GM12878 (cell line): Measurements from ENCODE around the gene PTGER4. TPM values are rescaled to one million over a fixed set of nuclear protein-coding genes. Genes with fewer than 3 reads are reported as not detected.

Experiments
- ATAC-seq: fragments of 200-7000 bp; cut with Tn5 transposase; 3 replicates; pipeline ENCODE4 v1.9.1; 2020; ENCODE audit warnings: mild to moderate bottlenecking, moderate library complexity
- BruUV-seq: library from RNA; stranded (reverse); fragments of 400-500 nt; replicated peaks from 2 replicates; lab custom pipeline; 2021; lab: Mats Ljungman, UMichigan
- CTCF ChIA-PET: fragments of 300-600 bp; sonication (Branson Sonifier 250); formaldehyde crosslinking; extraction: SDS; loops from one replicate; lab custom pipeline; 2021; ENCODE audit warnings: inconsistent platforms; lab: Yijun Ruan, JAX
- POLR2A ChIA-PET: fragments of 350-600 bp; formaldehyde crosslinking; extraction: SDS; loops from one replicate; lab custom pipeline; 2021; ENCODE audit warnings: inconsistent platforms; lab: Charles Lee
- RAD21 ChIA-PET: fragments of 300-600 bp; sonication (Branson Sonifier 250); formaldehyde crosslinking; loops from one replicate; lab custom pipeline; 2023; ENCODE audit warnings: antibody characterized with exemption; ENCODE audit not compliant: unreplicated experiment; lab: Charles Lee
- SMC1A ChIA-PET: fragments of 300-600 bp; sonication (Branson Sonifier 250); formaldehyde crosslinking; loops from one replicate; lab custom pipeline; 2023; ENCODE audit not compliant: unreplicated experiment, uncharacterized antibody; lab: Charles Lee
- DNase-seq: peaks from one replicate; pipeline ENCODE4 v3.0.0-alpha.2; 2011; ENCODE audit warnings: low read depth, low spot score
- FAIRE-seq: peaks from 3 replicates; lab custom pipeline; 2011; peaks lifted over from hg19 to GRCh38; lab: Jason Lieb, UNC
- H2AFZ ChIP-seq: 2 replicates; pipeline ENCODE4 v1.6.0; 2011; ENCODE audit warnings: low read depth, low read length, control low read depth; ENCODE audit not compliant: control insufficient read depth
- H3K27ac ChIP-seq: 2 replicates; pipeline ENCODE4 v1.5.1; 2011; ENCODE audit warnings: control low read depth; ENCODE audit not compliant: control insufficient read depth, insufficient read depth
- H3K27me3 ChIP-seq, 2 experiments: replicated peaks in 1 of 2; 2 replicates each; pipeline versions ENCODE4 v1.6.0 to v1.6.1; 2011; ENCODE audit warnings: low read length in 1 of 2; ENCODE audit not compliant: control insufficient read depth in 2 of 2, insufficient read depth in 2 of 2
- H3K36me3 ChIP-seq, 2 experiments: 2 replicates each; pipeline ENCODE4 v1.5.1; 2011; ENCODE audit warnings: low read length in 1 of 2; ENCODE audit not compliant: control insufficient read depth in 2 of 2, insufficient read depth in 2 of 2
- H3K4me1 ChIP-seq: 2 replicates; pipeline ENCODE4 v1.6.1; 2011; ENCODE audit warnings: mild to moderate bottlenecking, low read length, moderate library complexity, mixed read lengths; ENCODE audit not compliant: control insufficient read depth, insufficient read depth
- H3K4me2 ChIP-seq: 2 replicates; pipeline ENCODE4 v1.6.0; 2011; ENCODE audit warnings: control low read depth; ENCODE audit not compliant: control insufficient read depth, insufficient read depth
- H3K4me3 ChIP-seq: fragments of 200-600 bp; sonication (generic); 2 replicates; pipeline ENCODE4 v1.5.1; 2016
- H3K79me2 ChIP-seq: 2 replicates; pipeline ENCODE4 v1.6.0; 2011; ENCODE audit warnings: low read length; ENCODE audit not compliant: control insufficient read depth, insufficient read depth
- H3K9ac ChIP-seq: 2 replicates; pipeline ENCODE4 v1.8.0; 2011; ENCODE audit warnings: low read length, control low read depth, mixed read lengths; ENCODE audit not compliant: control insufficient read depth, insufficient read depth
- H3K9me3 ChIP-seq: replicated peaks from 3 replicates; pipeline ENCODE4 v1.5.1; 2011; ENCODE audit warnings: mild to moderate bottlenecking, low read length; ENCODE audit not compliant: control insufficient read depth, insufficient read depth
- H4K20me1 ChIP-seq: 2 replicates; pipeline ENCODE4 v1.6.0; 2011; ENCODE audit not compliant: control insufficient read depth, insufficient read depth
- BRCA1 ChIP-seq: IDR thresholded peaks from 2 replicates; pipeline ENCODE4 v1.6.1; 2011; ENCODE audit warnings: low read depth, low read length, improper control_type of control experiment
- EGR1 ChIP-seq, 2 experiments: IDR thresholded peaks; 1 replicate in 1 of 2; 2 replicates in 1 of 2; pipeline ENCODE4 v1.6.1; 2011 to 2012; ENCODE audit warnings: low read depth in 2 of 2, low read length in 2 of 2, borderline replicate concordance in 1 of 2, mild to moderate bottlenecking in 1 of 2, moderate library complexity in 1 of 2
- IRF5 ChIP-seq: fragments of 450-650 bp; IDR thresholded peaks from 2 replicates; pipeline ENCODE4 v1.6.1; 2017; ENCODE audit warnings: borderline replicate concordance
- KLF5 ChIP-seq: fragments of 450-650 bp; IDR thresholded peaks from 2 replicates; pipeline ENCODE4 v1.6.1; 2014; ENCODE audit warnings: mild to moderate bottlenecking; ENCODE audit not compliant: partially characterized antibody
- MEF2B ChIP-seq: fragments of 450-650 bp; IDR thresholded peaks from 2 replicates; pipeline ENCODE4 v1.6.1; 2018; ENCODE audit warnings: mild to moderate bottlenecking, moderate library complexity; ENCODE audit not compliant: partially characterized antibody, poor library complexity, severe bottlenecking
- MTA3 ChIP-seq: IDR thresholded peaks from 2 replicates; pipeline ENCODE4 v1.6.1; 2012; ENCODE audit warnings: low read length, inconsistent platforms, borderline replicate concordance
- MXI1 ChIP-seq: fragments of 150-350 bp; IDR thresholded peaks from 2 replicates; pipeline ENCODE4 v1.6.1; 2011; ENCODE audit warnings: low read depth, mild to moderate bottlenecking, inconsistent platforms, low read length, improper control_type of control experiment
- MYB ChIP-seq: fragments of 150-350 bp; IDR thresholded peaks from 2 replicates; pipeline ENCODE4 v1.6.1; 2014; ENCODE audit warnings: mild to moderate bottlenecking, low read depth, low read length, borderline replicate concordance
- PKNOX1 ChIP-seq: fragments of 450-650 bp; IDR thresholded peaks from 2 replicates; pipeline ENCODE4 v1.6.1; 2016; ENCODE audit warnings: mild to moderate bottlenecking
- POLR2AphosphoS2 ChIP-seq: IDR thresholded peaks from 2 replicates; pipeline ENCODE4 v1.6.1; 2011; ENCODE audit warnings: low read depth, mild to moderate bottlenecking, low read length, improper control_type of control experiment, moderate library complexity
- RUNX3 ChIP-seq: IDR thresholded peaks from 2 replicates; pipeline ENCODE4 v1.6.1; 2012; ENCODE audit warnings: low read length, inconsistent platforms
- SMC3 ChIP-seq: IDR thresholded peaks from 2 replicates; pipeline ENCODE4 v1.6.1; 2011; ENCODE audit warnings: low read length, improper control_type of control experiment, borderline replicate concordance
- ZNF217 ChIP-seq: fragments of 450-650 bp; IDR thresholded peaks from 2 replicates; pipeline ENCODE4 v1.6.1; 2017; ENCODE audit warnings: antibody characterized with exemption, mild to moderate bottlenecking
- ZNF274 ChIP-seq: IDR thresholded peaks from one replicate; pipeline ENCODE4 v1.8.0; 2011; ENCODE audit not compliant: insufficient read length, insufficient read depth
- ZNF384 ChIP-seq: IDR thresholded peaks from 2 replicates; pipeline ENCODE4 v1.6.1; 2012; ENCODE audit warnings: low read depth, mild to moderate bottlenecking, low read length, improper control_type of control experiment, borderline replicate concordance
- WGBS: methylation state at CpG from one replicate; pipeline ENCODE4 v1.1.6; 2016; ENCODE audit warnings: low lambda C conversion rate; ENCODE audit not compliant: insufficient replicate concordance, insufficient coverage; ENCODE audit errors: missing lambda C conversion rate; 5-methylcytosine and 5-hydroxymethylcytosine counted together
- in situ Hi-C: fragments of 300-500 bp; cut with MboI; formaldehyde crosslinking; loops from 9 replicates; pipeline ENCODE4 v1.14.3; 2018; ENCODE audit warnings: mixed read lengths
- intact Hi-C: fragments of 100-400 bp; cut with micrococcal nuclease; formaldehyde crosslinking; loops from one replicate; pipeline ENCODE4 v1.14.2; 2022; ENCODE audit not compliant: unreplicated experiment
- polyA plus RNA-seq, 11 experiments: library from polyadenylated mRNA; depleted of rRNA in 4 of 11; unstranded in 6 of 11; stranded (reverse) in 5 of 11; fragments of >200 nt; fragmentation: Nextera tagmentation in 4 of 11; fragmentation: Illumina TruSeq in 1 of 11; extraction: Ambion mirVana in 4 of 11; extraction: Trizol in 1 of 11; gene quantifications; 1 replicate in 1 of 11; 2 replicates in 10 of 11; pipeline versions ENCODE4 v1.2.1 to v1.2.3, GENCODE V29; 2011 to 2016; ENCODE audit warnings: inconsistent platforms in 2 of 11, missing spikeins in 2 of 11, low read depth in 1 of 11
- total RNA-seq, 4 experiments: library from RNA; depleted of rRNA in 3 of 4; stranded (reverse); fragments of >200 nt in 3 of 4; fragmentation: Illumina TruSeq in 1 of 4; extraction: Trizol in 1 of 4; gene quantifications; 2 replicates each; pipeline versions ENCODE4 v1.2.1 to v1.2.3, GENCODE V29; 2013 to 2021

The PTGER4 gene
- total and polyA plus RNA-seq, 10 of the 15 experiments (the other 5 are each of a cell fraction or from before 2014, with no cell fraction given): 0.15 to 3.7 (median 0.62) TPM

- no peak for ATAC-seq
- H3K9ac ChIP-seq: no peak overlapping the region
These were observed 2.3 kb upstream of the PTGER4 start for GRCh38 chr5:40677456-40677855.

GRCh38 chr5:40678026-40678425 lies 1.7 kb upstream of the PTGER4 start:
- H3K79me2 ChIP-seq: no peaks in the 10 kb centered on the region; the same call in 1 of the 2 replicates
- no peak for FAIRE-seq
- POLR2A ChIA-PET: no interaction called here
- intact Hi-C loops: loop anchor here (2.0 kb wide), 1 partner anchor 187 kb away; no protein-coding TSS in a partner anchor
- ATAC-seq: no peak
- no peak overlapping the region for H3K4me3 ChIP-seq
- CTCF ChIA-PET: interaction anchor here (0.7 to 0.8 kb wide), 2 partner anchors 8 to 729 kb away, joined by 3 read pairs; no protein-coding TSS in a partner anchor
- DNase-seq: no peak
- H3K9ac ChIP-seq: no peak overlapping the region
- H3K4me1 ChIP-seq: peaks cover 8% of the 10 kb centered on the region
- no peaks in the 10 kb centered on the region for H3K9me3 ChIP-seq
- WGBS: 3% methylated on average over 2 of the region's 2 CpGs
- in situ Hi-C loops: loop anchor here (25.0 kb wide), 1 partner anchor 1091 kb away; no protein-coding TSS in a partner anchor
- RAD21 ChIA-PET: interaction anchor here (1.4 kb wide), 1 partner anchor 8 kb away, joined by 4 read pairs; no protein-coding TSS in a partner anchor
- SMC1A ChIA-PET: interaction anchor here (0.8 to 2.2 kb wide), 9 partner anchors 8 to 303 kb away, joined by 3 to 13 read pairs (median 3); no protein-coding TSS in a partner anchor
- no TSS peak for BruUV-seq
- no peak for TF ChIP-seq IRF5
- no peak for TF ChIP-seq MEF2B
- no peak for TF ChIP-seq MYB
- no peak for TF ChIP-seq BRCA1
- no peak for TF ChIP-seq KLF5
- no peak for TF ChIP-seq POLR2AphosphoS2
- no peak for TF ChIP-seq ZNF217
- TF ChIP-seq MXI1: no peak
- TF ChIP-seq MTA3: no peak
- TF ChIP-seq PKNOX1: peak; percentile 66
- peak; percentile 35; the same call in 1 of the 2 replicates for TF ChIP-seq RUNX3
- TF ChIP-seq ZNF384: no peak
- H2AFZ ChIP-seq: no peak overlapping the region
- peaks cover 3% of the 10 kb centered on the region; the same call in 1 of the 2 replicates for H4K20me1 ChIP-seq
- H3K4me2 ChIP-seq: no peak overlapping the region
- no peaks in the 10 kb centered on the region for H3K36me3 ChIP-seq
- peaks cover 5 to 19% of the 10 kb centered on the region in 2 experiments; a peak in 3 of 4 replicates for H3K27me3 ChIP-seq
- H3K27ac ChIP-seq: no peak overlapping the region

More at GRCh38 chr5:40677456-40677855, 2.3 kb upstream of the PTGER4 start:
- ChIA-PET CTCF (interaction anchor here (0.7 to 0.8 kb wide), 2 partner anchors 8 to 728 kb away, joined by 3 read pairs; no protein-coding TSS in a partner anchor), POLR2A (no interaction called here), SMC1A (interaction anchor here (0.7 to 2.2 kb wide), 11 partner anchors 9 to 302 kb away, joined by 3 to 13 read pairs (median 3); no protein-coding TSS in a partner anchor), RAD21 (interaction anchor here (1.4 kb wide), 1 partner anchor 8 kb away, joined by 4 read pairs; no protein-coding TSS in a partner anchor)
- Histone ChIP-seq H3K27me3 (peaks cover 5 to 19% of the 10 kb centered on the region in 2 experiments; a peak in 3 of 4 replicates), H3K4me2 (no peak overlapping the region), H3K4me1 (peaks cover 8% of the 10 kb centered on the region), H3K4me3 (no peak overlapping the region), H3K36me3 (no peaks in the 10 kb centered on the region), H2AFZ (no peak overlapping the region), H3K27ac (no peak overlapping the region), H3K9me3 (no peaks in the 10 kb centered on the region), H3K79me2 (no peaks in the 10 kb centered on the region; the same call in 1 of the 2 replicates), H4K20me1 (peaks cover under 1% of the 10 kb centered on the region; the same call in 1 of the 2 replicates)
- FAIRE-seq (no peak), DNase-seq (no peak)
- intact Hi-C loops: no loop called here
- in situ Hi-C loops: loop anchor here (25.0 kb wide), 1 partner anchor 1090 kb away; no protein-coding TSS in a partner anchor
- WGBS: 60% methylated on average over 2 of the region's 2 CpGs
- no TSS peak for BruUV-seq
- TF ChIP-seq ZNF274: no peak
- no peak for TF ChIP-seq EGR1 (IDR thresholded peaks at IDR 0.05; ENCODE audit: borderline replicate concordance in 1 of 2, low read depth in 2 of 2, low read length in 2 of 2)
- no peak for TF ChIP-seq SMC3
- TF ChIP-seq MXI1: no peak
